IMR-90 (cell line): ENCODE results near the gene GTF2I. TPM values are rescaled to one million over a fixed set of nuclear protein-coding genes. Genes with fewer than 3 reads are reported as not detected.

Source experiments
- ATAC-seq: fragments of 200-7000 bp; cut with Tn5 transposase; 2 replicates; pipeline ENCODE4 v1.9.1; 2020; ENCODE audit warnings: low read depth, mild to moderate bottlenecking, moderate library complexity
- BruUV-seq: library from RNA; stranded (reverse); fragments of 400-500 nt; replicated peaks from 2 replicates; lab custom pipeline; 2021; lab: Mats Ljungman, UMichigan
- CTCF ChIA-PET: fragments of 300-600 bp; formaldehyde crosslinking; extraction: SDS; loops from one replicate; lab custom pipeline; 2021; ENCODE audit warnings: antibody characterized with exemption; lab: Yijun Ruan, JAX
- POLR2A ChIA-PET: fragments of 300-600 bp; sonication (Branson Sonifier 250); formaldehyde crosslinking; loops from one replicate; lab custom pipeline; 2022; ENCODE audit warnings: antibody characterized with exemption; ENCODE audit not compliant: unreplicated experiment; lab: Charles Lee
- DNase-seq: peaks from one replicate; pipeline ENCODE4 v3.0.0; 2013
- H2AFZ ChIP-seq: replicated peaks from 2 replicates; pipeline ENCODE3; 2013; ENCODE audit warnings: low read length, mild to moderate bottlenecking; ENCODE audit not compliant: poor library complexity
- H2AK5ac ChIP-seq: 2 replicates; pipeline ENCODE4 v1.6.1; 2013; ENCODE audit warnings: low read depth, low read length, inconsistent platforms
- H2AK9ac ChIP-seq: replicated peaks from 2 replicates; pipeline ENCODE3; 2013; ENCODE audit warnings: mild to moderate bottlenecking, low read depth, low read length, moderate library complexity; ENCODE audit not compliant: poor library complexity
- H2BK120ac ChIP-seq: 2 replicates; pipeline ENCODE4 v1.6.1; 2013; ENCODE audit warnings: low read depth, low read length, inconsistent platforms
- H2BK15ac ChIP-seq: 3 replicates; pipeline ENCODE4 v1.6.1; 2013; ENCODE audit warnings: low read depth, low read length, inconsistent platforms
- H2BK20ac ChIP-seq: 2 replicates; pipeline ENCODE4 v1.6.1; 2013; ENCODE audit warnings: low read depth, mild to moderate bottlenecking, inconsistent platforms, low read length, moderate library complexity
- H2BK5ac ChIP-seq: 2 replicates; pipeline ENCODE4 v1.6.1; 2013; ENCODE audit warnings: mild to moderate bottlenecking, low read depth, low read length, inconsistent platforms; ENCODE audit not compliant: poor library complexity, severe bottlenecking
- H3K14ac ChIP-seq: replicated peaks from 2 replicates; pipeline ENCODE4 v1.6.1; 2013; ENCODE audit warnings: low read depth, low read length, inconsistent platforms
- H3K18ac ChIP-seq: 2 replicates; pipeline ENCODE4 v1.6.1; 2013; ENCODE audit warnings: low read depth, low read length, control low read depth
- H3K23ac ChIP-seq: 2 replicates; pipeline ENCODE4 v1.6.1; 2013; ENCODE audit warnings: low read depth, low read length, inconsistent platforms
- H3K27ac ChIP-seq: 2 replicates; pipeline ENCODE4 v1.5.1; 2013; ENCODE audit warnings: mild to moderate bottlenecking, control low read depth, low read length; ENCODE audit not compliant: insufficient read depth
- H3K27me3 ChIP-seq: 2 replicates; pipeline ENCODE4 v1.6.1; 2013; ENCODE audit warnings: low read length; ENCODE audit not compliant: control insufficient read depth, insufficient read depth
- H3K36me3 ChIP-seq: 2 replicates; pipeline ENCODE4 v1.6.1; 2013; ENCODE audit warnings: low read length, mixed read lengths; ENCODE audit not compliant: control insufficient read depth, insufficient read depth
- H3K4ac ChIP-seq: 2 replicates; pipeline ENCODE4 v1.6.1; 2013; ENCODE audit warnings: low read depth, low read length, inconsistent platforms
- H3K4me1 ChIP-seq: 2 replicates; pipeline ENCODE4 v1.6.1; 2013; ENCODE audit warnings: low read length, mixed read lengths; ENCODE audit not compliant: control insufficient read depth, insufficient read depth
- H3K4me2 ChIP-seq: 2 replicates; pipeline ENCODE4 v1.6.1; 2013; ENCODE audit warnings: low read depth, mild to moderate bottlenecking, control low read depth, low read length, moderate library complexity
- H3K4me3 ChIP-seq: 2 replicates; pipeline ENCODE4 v1.5.1; 2013; ENCODE audit warnings: low read depth, mild to moderate bottlenecking, control low read depth, low read length, moderate library complexity; ENCODE audit not compliant: insufficient read depth
- H3K56ac ChIP-seq: 2 replicates; pipeline ENCODE4 v1.6.1; 2013; ENCODE audit warnings: low read length, inconsistent platforms; ENCODE audit not compliant: insufficient read depth; ENCODE audit errors: extremely low read depth
- H3K79me1 ChIP-seq, 2 experiments: 2 replicates each; pipeline ENCODE4 v1.6.1; 2013; ENCODE audit warnings: low read length in 2 of 2, inconsistent platforms in 1 of 2, low read depth in 1 of 2
- H3K9ac ChIP-seq: 2 replicates; pipeline ENCODE4 v1.6.1; 2013; ENCODE audit warnings: low read depth, low read length, control low read depth
- H3K9me1 ChIP-seq: 2 replicates; pipeline ENCODE4 v1.6.1; 2013; ENCODE audit warnings: low read length, inconsistent platforms; ENCODE audit not compliant: insufficient read depth
- H3K9me3 ChIP-seq: 2 replicates; pipeline ENCODE4 v1.6.1; 2013; ENCODE audit warnings: low read length; ENCODE audit not compliant: control insufficient read depth, insufficient read depth
- H4K20me1 ChIP-seq: 2 replicates; pipeline ENCODE4 v1.6.1; 2013; ENCODE audit warnings: low read length, inconsistent platforms; ENCODE audit not compliant: insufficient read depth
- H4K5ac ChIP-seq: 2 replicates; pipeline ENCODE4 v1.6.1; 2013; ENCODE audit warnings: mild to moderate bottlenecking, low read depth, low read length, control low read depth
- H4K8ac ChIP-seq, 2 experiments: 2 replicates each; pipeline ENCODE4 v1.6.1; 2013; ENCODE audit warnings: low read depth in 2 of 2, low read length in 2 of 2, control low read depth in 1 of 2, inconsistent platforms in 1 of 2
- H4K91ac ChIP-seq: 2 replicates; pipeline ENCODE4 v1.6.1; 2013; ENCODE audit warnings: low read depth, low read length, inconsistent platforms; ENCODE audit not compliant: insufficient read depth
- BHLHE40 ChIP-seq: fragments of 150-350 bp; IDR thresholded peaks from 2 replicates; pipeline ENCODE4 v1.6.1; 2016; ENCODE audit warnings: mild to moderate bottlenecking, low read depth, low read length
- CHD1 ChIP-seq: IDR thresholded peaks from 2 replicates; pipeline ENCODE4 v1.6.1; 2012; ENCODE audit warnings: low read depth, low read length, improper control_type of control experiment
- CTCF ChIP-seq: conservative IDR thresholded peaks from 2 replicates; pipeline ENCODE4 v1.5.1; 2012; ENCODE audit warnings: mild to moderate bottlenecking, low read depth, low read length, improper control_type of control experiment
- MAFK ChIP-seq: IDR thresholded peaks from 2 replicates; pipeline ENCODE4 v1.6.1; 2012; ENCODE audit warnings: low read depth, low read length, improper control_type of control experiment
- NFE2L2 ChIP-seq: fragments of 150-350 bp; IDR thresholded peaks from 2 replicates; pipeline ENCODE4 v1.6.1; 2016; ENCODE audit warnings: low read depth, mild to moderate bottlenecking, low read length
- POLR2A ChIP-seq: IDR thresholded peaks from 2 replicates; pipeline ENCODE4 v1.6.1; 2012; ENCODE audit warnings: mild to moderate bottlenecking, low read depth, low read length
- RCOR1 ChIP-seq: IDR thresholded peaks from 2 replicates; pipeline ENCODE4 v1.6.1; 2012; ENCODE audit warnings: mild to moderate bottlenecking, low read length, improper control_type of control experiment; ENCODE audit not compliant: insufficient replicate concordance
- RFX5 ChIP-seq: IDR thresholded peaks from 2 replicates; pipeline ENCODE4 v1.8.0; 2012; ENCODE audit warnings: low read depth, mild to moderate bottlenecking, low read length, moderate library complexity
- SMC3 ChIP-seq: fragments of 150-350 bp; IDR thresholded peaks from 2 replicates; pipeline ENCODE4 v1.6.1; 2016; ENCODE audit warnings: low read depth, mild to moderate bottlenecking, antibody characterized with exemption, low read length, moderate library complexity
- USF2 ChIP-seq: fragments of 150-350 bp; IDR thresholded peaks from 2 replicates; pipeline ENCODE4 v1.6.1; 2017; ENCODE audit warnings: mild to moderate bottlenecking, antibody characterized with exemption, low read length, low read depth
- WGBS, 2 experiments: methylation state at CpG; one replicate each; pipeline versions ENCODE4 v1.1.5 to v1.1.7; 2013; ENCODE audit warnings: missing lambda C conversion rate in 2 of 2; ENCODE audit not compliant: insufficient read length in 1 of 2; ENCODE audit errors: extremely low coverage in 2 of 2; 5-methylcytosine and 5-hydroxymethylcytosine counted together
- dilution Hi-C: fragments of 300-500 bp; cut with HindIII; formaldehyde crosslinking; loops from one replicate; pipeline ENCODE4 v1.14.3; 2018; ENCODE audit warnings: low sequenced_read_pairs; ENCODE audit not compliant: unreplicated experiment
- in situ Hi-C: fragments of 300-500 bp; cut with MboI; formaldehyde crosslinking; loops from 3 replicates; pipeline ENCODE4 v1.14.3; 2019; ENCODE audit warnings: low sequenced_read_pairs, inconsistent platforms, mixed read lengths
- intact Hi-C: fragments of 100-400 bp; cut with micrococcal nuclease; formaldehyde crosslinking; loops from 2 replicates; pipeline ENCODE4 v1.10.0; 2022
- polyA plus RNA-seq, 3 experiments: library from polyadenylated mRNA; depleted of rRNA; stranded (reverse); fragments of >200 nt; gene quantifications; 2 replicates each; pipeline ENCODE4 v1.2.3, GENCODE V29; 2012; ENCODE audit warnings: low replicate concordance in 1 of 3
- total RNA-seq: library from RNA; depleted of rRNA; stranded (reverse); fragments of >200 nt; gene quantifications from 2 replicates; pipeline ENCODE4 v1.2.3, GENCODE V29; 2012

Gene GTF2I
- total and polyA plus RNA-seq, 2 of the 4 experiments (the other 2 are of a cell fraction) = 46.4 to 88.8 TPM

GRCh38 chr7:74683799-74684198 is 26.3 kb downstream of the GTF2I start:
- no peak overlapping the region for H3K14ac ChIP-seq
- no peak overlapping the region for H2BK15ac ChIP-seq
- H2BK20ac ChIP-seq = no peak overlapping the region
- H2AK9ac ChIP-seq = no peak overlapping the region
- in situ Hi-C loops (no loop called here), intact Hi-C loops (no loop called here), dilution Hi-C loops (no loop called here)
- H2AK5ac ChIP-seq = no peak overlapping the region
- H4K20me1 ChIP-seq = peaks cover 69% of the 10 kb centered on the region
- no peaks in the 10 kb centered on the region for H3K27me3 ChIP-seq
- peaks cover 8% of the 10 kb centered on the region for H3K36me3 ChIP-seq
- H3K79me1 ChIP-seq = peaks cover 18 to 73% of the 10 kb centered on the region in 2 experiments
- ChIA-PET CTCF (no interaction called here), POLR2A (no interaction called here)
- ATAC-seq = no peak
- H4K91ac ChIP-seq = no peak overlapping the region
- H3K27ac ChIP-seq = no peak overlapping the region
- TF ChIP-seq POLR2A (no peak), SMC3 (no peak), NFE2L2 (no peak), RFX5 (no peak), CHD1 (no peak), MAFK (no peak), CTCF (no peak), BHLHE40 (no peak), USF2 (no peak), RCOR1 (no peak)
- H3K9me1 ChIP-seq = no peaks in the 10 kb centered on the region; the same call in 1 of the 2 replicates
- no peak overlapping the region for H3K4me3 ChIP-seq
- no peak for DNase-seq
- H3K4me2 ChIP-seq = no peak overlapping the region
- no peak overlapping the region for H3K23ac ChIP-seq
- no peak overlapping the region for H3K4ac ChIP-seq
- H2BK5ac ChIP-seq = no peak overlapping the region
- no peaks in the 10 kb centered on the region for H3K9me3 ChIP-seq
- no peak overlapping the region for H3K18ac ChIP-seq
- H3K9ac ChIP-seq = no peak overlapping the region
- H4K5ac ChIP-seq = no peak overlapping the region
- BruUV-seq = no TSS peak
- no peak overlapping the region for H2AFZ ChIP-seq
- no peak overlapping the region for H3K56ac ChIP-seq
- H3K4me1 ChIP-seq = no peaks in the 10 kb centered on the region
- no CpG with 5 or more reads among the region's 5 CpGs for WGBS, 2 experiments
- no peak overlapping the region for H2BK120ac ChIP-seq
- no peak overlapping the region for H4K8ac ChIP-seq
